Measurements from ENCODE around the gene ADAMTSL5.

GRCh38 chr19:1528596-1529429 lies 16.0 kb upstream of the ADAMTSL5 start:
- TF ChIP-seq FOXA1 (IDR thresholded peaks at IDR 0.05) (no peak), TAF1 (conservative IDR thresholded peaks at IDR 0.05) (no peak), JUND (IDR thresholded peaks at IDR 0.05) (no peak), YY1 (IDR thresholded peaks at IDR 0.05) (no peak)
- TF ChIP-seq, protein P1, sequence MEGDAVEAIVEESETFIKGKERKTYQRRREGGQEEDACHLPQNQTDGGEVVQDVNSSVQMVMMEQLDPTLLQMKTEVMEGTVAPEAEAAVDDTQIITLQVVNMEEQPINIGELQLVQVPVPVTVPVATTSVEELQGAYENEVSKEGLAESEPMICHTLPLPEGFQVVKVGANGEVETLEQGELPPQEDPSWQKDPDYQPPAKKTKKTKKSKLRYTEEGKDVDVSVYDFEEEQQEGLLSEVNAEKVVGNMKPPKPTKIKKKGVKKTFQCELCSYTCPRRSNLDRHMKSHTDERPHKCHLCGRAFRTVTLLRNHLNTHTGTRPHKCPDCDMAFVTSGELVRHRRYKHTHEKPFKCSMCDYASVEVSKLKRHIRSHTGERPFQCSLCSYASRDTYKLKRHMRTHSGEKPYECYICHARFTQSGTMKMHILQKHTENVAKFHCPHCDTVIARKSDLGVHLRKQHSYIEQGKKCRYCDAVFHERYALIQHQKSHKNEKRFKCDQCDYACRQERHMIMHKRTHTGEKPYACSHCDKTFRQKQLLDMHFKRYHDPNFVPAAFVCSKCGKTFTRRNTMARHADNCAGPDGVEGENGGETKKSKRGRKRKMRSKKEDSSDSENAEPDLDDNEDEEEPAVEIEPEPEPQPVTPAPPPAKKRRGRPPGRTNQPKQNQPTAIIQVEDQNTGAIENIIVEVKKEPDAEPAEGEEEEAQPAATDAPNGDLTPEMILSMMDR (IDR thresholded peaks at IDR 0.05; ENCODE audit: low read depth, low read length, missing input control) = no peak
- TF ChIP-seq, protein P2, sequence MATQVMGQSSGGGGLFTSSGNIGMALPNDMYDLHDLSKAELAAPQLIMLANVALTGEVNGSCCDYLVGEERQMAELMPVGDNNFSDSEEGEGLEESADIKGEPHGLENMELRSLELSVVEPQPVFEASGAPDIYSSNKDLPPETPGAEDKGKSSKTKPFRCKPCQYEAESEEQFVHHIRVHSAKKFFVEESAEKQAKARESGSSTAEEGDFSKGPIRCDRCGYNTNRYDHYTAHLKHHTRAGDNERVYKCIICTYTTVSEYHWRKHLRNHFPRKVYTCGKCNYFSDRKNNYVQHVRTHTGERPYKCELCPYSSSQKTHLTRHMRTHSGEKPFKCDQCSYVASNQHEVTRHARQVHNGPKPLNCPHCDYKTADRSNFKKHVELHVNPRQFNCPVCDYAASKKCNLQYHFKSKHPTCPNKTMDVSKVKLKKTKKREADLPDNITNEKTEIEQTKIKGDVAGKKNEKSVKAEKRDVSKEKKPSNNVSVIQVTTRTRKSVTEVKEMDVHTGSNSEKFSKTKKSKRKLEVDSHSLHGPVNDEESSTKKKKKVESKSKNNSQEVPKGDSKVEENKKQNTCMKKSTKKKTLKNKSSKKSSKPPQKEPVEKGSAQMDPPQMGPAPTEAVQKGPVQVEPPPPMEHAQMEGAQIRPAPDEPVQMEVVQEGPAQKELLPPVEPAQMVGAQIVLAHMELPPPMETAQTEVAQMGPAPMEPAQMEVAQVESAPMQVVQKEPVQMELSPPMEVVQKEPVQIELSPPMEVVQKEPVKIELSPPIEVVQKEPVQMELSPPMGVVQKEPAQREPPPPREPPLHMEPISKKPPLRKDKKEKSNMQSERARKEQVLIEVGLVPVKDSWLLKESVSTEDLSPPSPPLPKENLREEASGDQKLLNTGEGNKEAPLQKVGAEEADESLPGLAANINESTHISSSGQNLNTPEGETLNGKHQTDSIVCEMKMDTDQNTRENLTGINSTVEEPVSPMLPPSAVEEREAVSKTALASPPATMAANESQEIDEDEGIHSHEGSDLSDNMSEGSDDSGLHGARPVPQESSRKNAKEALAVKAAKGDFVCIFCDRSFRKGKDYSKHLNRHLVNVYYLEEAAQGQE (IDR thresholded peaks at IDR 0.05) = no peak

Measured in liver (tissue), 3 donors.